ENCODE data around the gene TTC9B.

The TTC9B gene

DNA sequence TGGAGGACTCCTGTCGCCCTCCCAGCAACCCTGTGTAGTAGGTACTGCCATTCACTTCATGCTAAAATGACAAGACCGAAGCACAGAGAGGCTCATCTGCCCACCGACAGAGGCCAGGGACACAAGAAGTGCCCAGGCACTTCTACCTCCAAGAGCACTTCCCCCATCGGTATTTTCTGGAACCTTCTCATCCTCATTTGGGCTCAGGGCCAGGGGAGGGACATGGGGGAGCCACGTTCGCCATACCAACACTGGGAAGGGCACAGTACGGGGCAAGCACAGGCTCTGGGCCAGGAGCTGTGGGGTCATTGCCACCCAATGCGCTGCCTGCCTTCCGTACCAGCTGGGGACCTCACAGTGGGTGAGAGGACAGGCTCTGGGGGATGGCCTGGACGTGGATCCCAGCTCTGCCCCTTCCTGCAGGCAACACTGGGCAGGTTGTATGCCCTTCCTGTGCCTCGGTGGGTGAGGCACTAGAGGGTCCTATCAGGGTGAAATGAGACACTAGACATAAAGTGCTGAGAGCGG lies 29.6 kb upstream of the TTC9B start:
- no peak for DNase-seq

DNA sequence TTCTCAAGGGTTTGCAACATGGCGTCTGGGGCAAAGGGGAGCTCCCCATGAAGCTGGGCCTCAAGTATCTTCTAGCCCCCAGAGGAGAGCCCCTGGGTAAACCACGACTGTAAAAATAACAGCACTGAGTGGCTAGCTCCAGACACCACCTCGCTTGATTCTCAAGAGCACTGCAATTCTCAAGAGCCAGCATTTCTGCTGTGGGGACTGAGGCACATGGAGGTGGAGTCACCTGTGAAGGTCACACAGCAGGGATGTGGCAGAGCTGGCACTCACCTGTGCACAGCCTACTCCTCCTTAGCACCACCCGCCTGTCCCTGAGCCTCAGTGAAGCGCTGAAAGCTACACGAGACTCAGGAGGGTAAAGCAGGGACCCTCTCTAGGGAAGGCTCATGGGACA lies 29.0 kb upstream of the TTC9B start:
- DNase-seq: no peak

- DNase-seq: no peak
Measured at GRCh38 chr19:40246292-40247073, 28.3 kb upstream of the TTC9B start.

DNA sequence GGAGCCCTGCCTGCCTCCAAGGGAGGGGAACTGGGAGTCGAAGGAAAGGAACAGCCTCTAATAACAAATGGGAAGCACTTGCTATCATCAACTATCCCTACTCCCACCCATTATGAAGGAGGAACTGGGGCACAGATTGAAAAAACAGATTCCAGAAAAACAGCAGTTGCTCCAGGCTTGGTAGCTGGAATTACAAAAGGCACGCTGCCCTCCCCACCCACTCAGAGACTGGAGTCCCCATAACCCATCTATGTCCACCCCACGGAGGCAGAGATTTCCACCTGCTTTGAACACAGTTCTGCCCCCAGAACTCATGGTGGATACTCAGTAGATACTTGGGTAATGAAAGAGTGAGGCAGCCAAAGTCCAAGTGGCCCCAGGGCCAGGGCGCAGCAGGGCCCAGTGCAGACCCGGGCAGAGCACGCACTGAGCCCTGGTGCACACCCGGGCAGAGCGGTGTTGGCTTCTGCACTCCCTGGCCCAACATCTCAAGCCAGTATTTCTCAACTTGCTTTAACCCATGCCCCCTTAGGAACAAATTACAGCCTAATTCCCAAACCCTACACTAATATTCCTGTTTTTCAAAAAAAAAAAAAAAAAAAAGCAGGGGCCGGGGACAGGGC lies 27.4 kb upstream of the TTC9B start:
- DNase-seq: no peak

GRCh38 chr19:40244579-40245317 lies 26.6 kb upstream of the TTC9B start:
- no peak for DNase-seq

DNA sequence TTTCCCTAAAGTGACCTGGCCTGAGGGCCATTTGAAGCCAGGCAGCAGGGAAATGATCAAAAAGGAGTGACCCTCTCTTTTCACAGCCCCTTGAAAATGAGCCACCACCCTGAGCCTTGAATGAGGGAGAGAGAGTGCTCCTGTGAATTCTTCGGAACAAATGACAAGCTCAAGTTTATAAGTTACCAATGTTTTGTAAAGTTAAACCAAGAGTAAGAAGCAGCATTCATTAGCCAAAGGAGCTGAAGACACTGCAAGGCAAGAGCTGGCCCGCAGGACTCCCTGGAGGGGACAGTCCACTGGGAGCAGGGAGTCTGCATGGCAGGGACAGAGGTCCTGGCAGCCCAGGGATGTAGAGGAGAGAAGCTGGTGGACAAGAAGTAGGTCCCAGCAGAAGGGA lies 25.0 kb upstream of the TTC9B start:
- no peak for DNase-seq

DNA sequence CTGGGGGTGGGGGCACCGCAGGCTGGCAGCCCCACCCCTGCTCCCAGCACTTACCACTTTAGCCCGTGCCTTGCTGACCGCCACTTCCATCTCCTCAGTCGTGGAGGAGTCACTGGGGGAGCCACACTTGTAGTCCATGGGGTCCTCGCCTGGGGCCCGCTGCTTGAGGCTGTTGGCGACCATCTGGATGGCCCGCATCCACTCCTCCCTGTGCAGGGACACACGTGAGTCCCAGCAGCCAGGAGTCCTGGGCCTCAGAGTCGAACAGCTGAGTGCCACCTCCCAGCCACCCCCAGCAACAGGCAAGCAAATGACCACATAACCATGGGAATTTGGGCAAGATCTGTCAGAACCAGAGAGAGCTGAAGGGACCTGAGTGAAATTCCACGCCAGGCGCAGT lies 24.3 kb upstream of the TTC9B start:
- DNase-seq: no peak

GRCh38 chr19:40241809-40242384 lies 23.7 kb upstream of the TTC9B start:
- DNase-seq: no peak

DNA sequence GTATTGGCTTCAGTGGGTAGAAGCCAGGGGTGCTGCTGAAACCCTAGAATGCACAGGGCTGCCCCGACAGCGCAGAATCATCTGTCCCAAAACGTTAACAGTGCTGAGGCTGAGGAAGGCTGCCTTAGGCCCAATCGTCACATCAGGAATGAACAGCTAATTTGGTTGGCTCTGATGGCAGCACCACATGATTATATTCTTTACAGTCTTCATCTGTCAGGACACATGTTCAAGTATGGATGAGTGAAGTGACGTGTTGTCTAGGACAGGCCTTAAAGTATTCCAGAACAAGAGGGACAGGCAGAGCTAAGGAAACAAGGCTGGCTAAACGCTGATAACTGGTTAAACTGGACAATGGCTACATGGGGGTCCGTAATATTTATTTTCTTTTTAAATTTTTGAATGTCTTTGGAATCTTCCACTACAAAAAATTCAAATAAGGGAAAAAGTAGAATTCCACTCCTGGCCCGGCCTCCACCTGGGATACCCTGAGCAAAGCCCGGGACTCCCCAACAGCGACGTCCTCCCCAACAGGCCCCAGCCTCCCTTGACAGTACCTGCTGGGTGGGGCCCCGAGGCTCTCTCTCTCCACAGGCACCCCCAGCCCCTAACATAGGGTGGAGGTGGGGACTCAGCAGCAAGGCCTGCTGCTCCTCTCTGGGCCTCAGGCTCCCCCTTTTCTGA lies 23.1 kb upstream of the TTC9B start:
- no peak for DNase-seq

DNA sequence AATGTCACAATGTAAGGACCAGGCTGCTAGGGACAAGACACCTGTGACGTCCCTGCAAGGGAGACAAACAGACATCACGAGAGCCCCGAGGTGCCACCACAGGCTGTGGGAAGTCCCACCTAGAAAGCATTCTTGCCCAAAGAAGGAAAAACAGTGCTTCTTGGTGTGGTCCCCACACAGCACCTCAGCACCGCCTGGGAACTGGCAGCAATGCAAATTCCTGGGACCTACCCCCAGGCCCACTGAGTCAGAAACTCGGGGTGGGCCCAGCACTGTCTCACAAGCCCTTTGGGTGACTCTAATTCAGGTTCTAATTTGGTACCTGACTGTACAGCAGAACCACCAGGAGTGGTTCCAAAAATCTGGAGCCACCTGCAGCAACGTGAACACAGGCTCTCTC lies 22.1 kb upstream of the TTC9B start:
- DNase-seq: no peak

- DNase-seq: no peak
Measured at GRCh38 chr19:40239415-40240226, 21.4 kb upstream of the TTC9B start.

DNA sequence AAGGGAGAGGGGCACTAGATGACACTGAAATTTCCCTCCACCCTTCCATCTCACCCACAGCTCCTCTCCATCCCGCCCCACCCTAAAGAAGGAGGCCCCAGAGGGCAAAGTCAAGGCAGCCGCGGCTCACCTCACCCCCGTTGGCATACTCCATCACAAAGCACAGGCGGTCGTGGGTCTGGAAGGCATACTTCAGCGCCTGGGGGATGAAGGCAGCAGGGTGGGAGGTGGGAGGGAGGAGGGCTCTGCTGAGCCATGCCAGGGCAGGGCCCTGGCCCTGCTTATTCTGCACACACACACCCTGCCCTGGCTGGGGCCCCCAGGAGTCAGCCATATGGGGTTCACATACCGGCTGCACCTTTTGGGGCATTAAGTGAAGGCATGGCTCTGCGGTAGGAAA lies 20.6 kb upstream of the TTC9B start:
- no peak for DNase-seq

DNA sequence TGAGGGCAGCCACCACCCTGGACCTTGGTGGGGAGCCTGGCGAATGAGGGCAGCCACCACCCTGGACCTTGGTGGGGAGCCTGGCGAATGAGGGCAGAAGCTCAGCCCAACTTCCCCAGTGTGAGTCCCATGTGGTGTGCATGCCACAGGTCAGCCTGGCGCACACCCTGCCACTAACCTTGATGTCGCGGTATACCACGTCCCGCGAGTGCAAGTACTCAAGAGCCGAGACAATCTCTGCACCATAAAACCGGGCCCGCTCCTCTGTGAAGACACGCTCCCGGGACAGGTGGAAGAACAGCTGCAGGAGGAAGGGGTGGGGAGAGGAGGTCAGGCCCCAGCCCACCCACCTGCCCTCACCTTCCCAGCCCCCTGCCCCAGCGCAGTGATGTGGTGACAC lies 19.6 kb upstream of the TTC9B start:
- no peak for DNase-seq

- DNase-seq: no peak
Measured at GRCh38 chr19:40236366-40236765, 18.2 kb upstream of the TTC9B start.

DNA sequence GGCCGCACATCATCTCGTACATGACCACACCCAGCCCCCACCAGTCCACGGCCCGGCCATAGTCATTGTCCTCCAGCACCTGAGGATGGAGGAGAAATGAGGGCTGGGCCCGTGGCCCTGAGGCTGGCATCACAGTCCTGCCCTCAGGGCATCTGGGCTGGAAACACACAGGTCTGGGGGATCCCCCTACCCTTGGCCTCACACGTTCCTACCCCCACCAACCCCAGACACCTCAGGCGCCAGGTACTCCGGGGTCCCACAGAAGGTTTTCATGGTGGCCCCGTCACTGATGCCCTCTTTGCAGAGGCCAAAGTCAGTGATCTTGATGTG lies 17.8 kb upstream of the TTC9B start:
- no peak for DNase-seq

GRCh38 chr19:40235238-40236025 lies 17.2 kb upstream of the TTC9B start:
- DNase-seq: no peak

DNA sequence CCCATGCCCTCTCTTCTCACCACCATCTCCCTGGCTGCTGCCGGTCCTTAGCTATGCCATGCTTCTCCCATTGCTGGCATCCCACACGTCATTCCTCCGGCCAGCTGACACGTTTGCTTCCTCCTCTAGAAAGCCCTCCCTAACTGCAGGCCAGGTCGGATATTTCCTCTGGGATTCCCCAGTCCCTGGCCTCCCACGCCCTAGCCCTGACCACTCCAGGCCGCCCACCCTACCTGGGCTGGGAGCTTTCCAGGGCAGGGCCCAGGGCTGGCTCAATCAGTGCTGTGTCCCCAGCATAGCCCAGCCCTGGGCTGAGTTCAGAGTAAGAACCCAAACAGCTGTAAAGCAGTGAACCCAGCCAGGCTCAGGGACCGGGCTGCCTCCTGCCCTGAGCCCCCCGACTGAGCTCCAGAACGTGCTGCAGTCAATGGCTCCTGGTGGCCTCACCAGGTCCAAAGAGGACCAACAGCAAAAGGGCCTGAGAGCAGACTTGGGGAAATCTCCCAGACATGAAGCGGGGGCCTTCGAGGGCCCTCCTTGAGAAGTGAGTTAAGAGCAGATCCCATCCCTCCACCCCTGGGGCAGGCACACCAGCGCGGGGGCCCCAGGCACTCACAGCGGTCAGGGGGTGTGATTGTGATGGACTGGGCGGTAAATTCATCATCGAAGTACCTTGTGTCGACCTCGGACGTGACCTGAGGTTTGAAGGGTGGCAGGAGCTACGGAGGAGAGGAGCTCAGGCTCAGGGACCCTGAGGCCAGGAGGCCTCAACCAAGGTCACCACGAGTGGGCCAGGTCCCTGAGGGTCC lies 16.4 kb upstream of the TTC9B start:
- no peak for DNase-seq

GRCh38 chr19:40233811-40234389 lies 15.7 kb upstream of the TTC9B start:
- no peak for DNase-seq

GRCh38 chr19:40232949-40233810 lies 15.0 kb upstream of the TTC9B start:
- DNase-seq: no peak
